HG03025 (cell line): ENCODE data around the gene CMC1.

Experiments used
- ATAC-seq: cut with Tn5 transposase; IDR thresholded peaks from one replicate; pipeline ENCODE4 v1.9.1; 2021; ENCODE audit warnings: mild to moderate bottlenecking, moderate library complexity; ENCODE audit not compliant: unreplicated experiment, low FRiP score

CMC1 gene

DNA sequence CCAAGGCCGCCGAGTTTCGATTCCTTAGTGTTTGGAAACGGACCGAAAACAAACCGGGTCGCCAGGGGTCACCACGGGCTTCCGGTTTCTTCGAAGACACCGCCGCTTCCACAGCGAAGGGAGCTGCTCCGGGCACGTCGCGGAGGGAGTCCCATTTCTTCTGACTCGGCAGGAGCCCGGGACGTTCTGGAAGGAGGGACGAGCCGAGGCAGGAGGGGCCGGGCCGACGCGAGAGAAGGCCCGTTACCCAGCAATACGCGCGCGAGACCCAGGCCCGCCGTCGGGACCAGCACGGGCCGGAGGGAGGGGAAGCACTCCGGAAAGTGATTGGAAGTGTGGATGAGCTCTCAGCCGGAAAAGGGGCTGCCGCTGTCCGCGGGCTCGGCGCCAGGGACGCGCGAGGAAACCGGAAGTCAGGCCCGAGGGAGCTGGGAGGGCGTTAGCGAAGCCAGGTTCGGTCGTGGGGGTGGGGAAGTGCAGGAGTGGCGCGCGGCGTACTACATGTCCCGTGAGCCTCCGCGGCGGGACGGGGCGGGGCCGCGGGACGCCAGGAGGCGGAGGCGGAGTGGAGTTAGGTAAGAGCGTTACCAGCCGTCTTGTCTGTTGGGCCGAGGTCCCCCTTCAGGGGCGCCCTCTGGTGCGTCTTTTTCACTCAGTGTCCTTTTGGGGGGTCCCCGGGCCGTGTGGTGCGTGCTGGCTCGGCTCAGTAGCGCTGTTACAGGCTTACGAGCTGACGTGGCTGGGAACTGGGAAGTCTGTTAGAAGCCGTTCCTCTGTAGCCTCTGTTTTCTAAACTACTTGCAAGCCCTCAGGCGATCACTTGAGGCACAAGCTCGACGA is 107.4 kb downstream of the CMC1 start, which contains the start of the genes AZI2 and ZCWPW2:
Gene AZI2, minus strand, starts transcription at position 196 of the 840 bp plus-strand sequence. CDS start 8,207 bp downstream, outside the sequence.
Gene ZCWPW2, plus strand, starts transcription at position 93 of the 840 bp plus-strand sequence. CDS start 64,348 bp downstream, outside the sequence.
- peak; percentile 95 for ATAC-seq

DNA sequence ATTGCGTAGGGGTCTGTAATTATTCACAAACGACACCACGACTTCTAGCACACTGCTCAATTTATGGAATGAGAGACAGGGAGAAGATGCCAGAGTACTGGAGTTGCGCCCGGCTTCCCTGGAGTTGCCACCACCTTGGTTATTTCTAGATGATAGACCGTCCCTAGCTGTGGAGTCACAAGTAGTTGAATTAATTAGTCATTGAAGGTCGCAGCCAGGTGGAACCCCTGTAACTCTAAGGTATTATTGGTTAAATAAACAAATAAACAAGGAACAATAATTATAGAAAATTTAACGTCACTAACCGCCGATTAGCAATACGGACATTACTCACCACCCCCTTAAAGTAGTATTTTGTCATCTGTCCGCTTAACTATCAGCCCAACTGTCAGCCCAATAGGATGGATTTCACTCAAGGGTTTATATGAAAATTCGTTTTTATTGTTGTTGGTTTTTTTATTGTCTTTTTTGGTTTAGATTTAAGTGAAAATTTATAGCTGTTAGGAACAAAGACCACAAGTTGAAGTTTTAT is 108.1 kb downstream of the CMC1 start:
- peak; percentile 1 for ATAC-seq
